NCI-H510A (cell line): ENCODE data around the gene ALOXE3.

Source experiments
- DNase-seq: peaks from one replicate; lab custom pipeline; 2025; lab: John Stamatoyannopoulos, UW

Gene ALOXE3

GRCh38 chr17:8117980-8118768 is at the start of gene ALOXE3:
ALOXE3 (minus strand) TSS chr17:8118514; CDS start chr17:8117990, 524 bp downstream.
- no peak for DNase-seq

- DNase-seq, result no peak
These were observed 49.2 kb upstream of the ALOXE3 start for GRCh38 chr17:8167526-8167925.

GRCh38 chr17:8166731-8167130 is 48.4 kb upstream of the ALOXE3 start:
- DNase-seq, result no peak

- DNase-seq, result no peak
These were observed 46.5 kb upstream of the ALOXE3 start for GRCh38 chr17:8164815-8165131.

GRCh38 chr17:8163978-8164814 is 45.9 kb upstream of the ALOXE3 start:
- DNase-seq, result peak; percentile 36

- no peak for DNase-seq
These were observed 45.0 kb upstream of the ALOXE3 start for GRCh38 chr17:8162997-8163977.

DNA sequence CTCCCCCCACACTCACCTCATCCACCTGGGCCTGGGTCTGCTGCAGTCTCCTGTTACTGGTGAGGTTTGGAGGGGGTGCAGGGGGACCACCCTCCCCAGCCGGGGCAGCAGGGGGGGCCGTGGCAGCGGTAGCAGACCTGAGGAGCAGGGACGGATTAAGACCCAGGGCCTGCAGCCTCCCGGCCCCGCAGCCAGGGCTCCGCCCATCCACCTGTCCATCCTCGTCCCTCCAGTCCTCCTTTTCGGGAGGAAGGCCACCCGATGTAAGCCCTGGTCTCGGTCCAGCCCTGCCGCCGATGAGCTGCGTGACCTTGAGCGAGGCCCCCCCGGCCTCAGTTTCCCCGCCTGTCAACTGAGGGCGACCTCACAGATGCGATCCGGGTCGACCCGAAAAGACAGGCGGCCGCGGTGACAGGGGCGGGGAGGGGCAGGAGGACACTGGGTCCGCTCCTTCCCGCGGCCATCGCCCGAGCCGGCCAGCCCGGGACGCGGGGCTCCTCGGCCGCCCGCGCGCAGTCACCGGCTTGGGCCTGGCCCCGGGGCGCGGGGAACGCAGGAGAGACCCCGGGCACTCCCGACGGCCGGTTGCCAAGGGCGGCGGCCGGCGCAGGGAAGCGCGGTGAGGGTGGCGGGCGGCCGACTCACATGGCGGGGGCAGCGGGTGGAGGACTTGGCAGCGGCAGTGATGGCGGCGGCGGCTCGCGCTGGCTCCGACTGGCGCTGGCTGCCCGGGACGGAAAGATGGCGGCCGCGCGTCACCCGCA is 44.1 kb upstream of the ALOXE3 start, which contains the start of gene VAMP2:
VAMP2 (minus strand) TSS at position 716 of the 764 bp plus-strand sequence; CDS start at position 647, 69 bp downstream.
- peak; percentile 42 for DNase-seq

GRCh38 chr17:8161289-8162232 is 43.2 kb upstream of the ALOXE3 start:
- no peak for DNase-seq

DNA sequence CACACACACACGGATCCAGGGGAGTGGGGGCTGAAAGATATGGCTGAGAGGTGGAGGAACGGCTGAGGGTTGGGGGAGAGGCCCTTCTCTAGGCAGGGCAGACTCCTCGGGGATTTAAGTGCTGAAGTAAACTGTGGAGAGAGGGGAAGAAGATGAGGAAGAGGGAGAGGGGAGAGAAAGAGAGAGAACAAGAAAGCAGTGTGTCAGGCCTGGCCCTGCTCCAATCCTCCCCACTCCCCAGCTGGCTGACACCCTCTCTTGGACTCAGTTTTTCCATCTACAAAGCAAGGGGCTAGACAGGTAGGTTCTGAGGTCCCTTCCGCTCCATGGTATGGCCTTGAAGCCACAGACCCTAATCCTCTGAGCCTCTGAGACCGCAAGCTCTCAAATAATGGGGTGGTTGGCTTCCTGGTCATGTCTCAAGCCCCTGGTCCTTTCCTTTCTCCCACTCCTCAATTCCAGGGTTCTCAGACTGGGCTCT is 42.5 kb upstream of the ALOXE3 start:
- no peak for DNase-seq

DNA sequence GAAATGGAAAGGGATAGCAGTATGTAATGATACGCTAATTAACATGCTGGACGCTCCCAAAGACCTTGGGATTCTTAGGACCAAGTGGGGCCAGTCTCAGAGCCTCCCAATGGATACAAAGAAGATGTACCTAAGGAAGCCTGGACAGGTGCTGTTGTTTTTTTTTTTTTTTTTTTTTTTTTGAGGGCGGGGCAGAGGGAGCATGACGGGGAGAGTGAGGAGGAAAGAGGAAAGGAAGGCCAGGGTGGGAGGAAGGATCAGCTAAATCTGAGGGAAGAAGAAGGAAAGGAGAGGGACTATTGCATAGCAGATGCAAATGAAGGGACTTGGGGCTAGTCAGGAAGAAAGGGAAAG is 41.9 kb upstream of the ALOXE3 start:
- no peak for DNase-seq

GRCh38 chr17:8159459-8160223 is 41.3 kb upstream of the ALOXE3 start:
- DNase-seq, result no peak

DNA sequence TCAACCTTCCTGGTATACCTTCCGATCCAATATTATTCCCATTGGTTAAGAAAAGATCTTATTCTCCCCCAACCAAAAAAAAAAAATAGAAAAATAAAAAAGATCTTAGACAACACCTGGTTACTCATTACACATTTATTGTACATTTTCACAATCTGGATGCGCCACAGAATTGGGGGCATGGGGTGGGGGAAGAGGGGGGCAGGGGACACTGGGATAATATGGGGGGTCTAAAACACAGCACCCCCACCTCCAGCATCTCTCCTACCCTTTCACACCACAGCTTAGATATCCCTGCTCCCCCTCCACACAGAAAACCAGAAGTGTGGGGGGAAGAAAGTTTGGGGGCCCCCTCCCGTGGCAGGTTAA is 40.7 kb upstream of the ALOXE3 start:
- no peak for DNase-seq

DNA sequence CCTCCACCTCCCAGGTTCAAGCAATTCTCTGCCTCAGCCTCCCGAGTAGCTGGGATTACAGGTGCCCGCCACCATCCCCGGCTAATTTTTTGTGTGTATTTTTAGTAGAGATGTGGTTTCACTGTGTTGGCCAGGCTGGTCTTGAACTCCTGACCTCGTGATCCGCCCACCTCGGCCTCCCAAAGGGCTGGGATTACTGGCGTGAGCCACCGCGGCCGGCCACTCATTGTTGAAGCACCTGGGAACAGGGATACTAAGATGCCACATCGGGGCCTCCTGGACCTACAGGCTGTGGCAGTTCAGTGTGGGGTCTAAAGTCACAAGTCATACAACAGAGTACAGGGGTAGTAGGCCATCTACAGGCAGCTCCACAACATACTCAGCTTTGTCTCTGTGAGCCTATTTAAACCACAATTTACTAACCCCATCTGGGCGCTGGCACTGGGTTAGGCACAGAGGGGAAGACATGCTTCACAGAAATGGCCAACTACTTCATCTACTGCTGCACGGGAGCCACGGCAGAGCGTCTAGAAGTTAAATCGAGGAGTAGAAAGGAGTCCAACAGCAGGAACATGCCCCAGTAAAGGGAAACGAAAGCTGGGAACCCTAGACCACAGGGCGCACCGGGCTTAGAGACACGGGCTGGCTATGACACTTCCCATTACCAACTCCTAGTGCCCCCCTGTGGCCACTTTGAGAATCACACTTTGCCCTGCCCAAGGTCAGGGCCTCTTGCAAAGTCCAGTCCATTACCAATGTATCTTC is 40.1 kb upstream of the ALOXE3 start:
- DNase-seq, result peak; percentile 46

DNA sequence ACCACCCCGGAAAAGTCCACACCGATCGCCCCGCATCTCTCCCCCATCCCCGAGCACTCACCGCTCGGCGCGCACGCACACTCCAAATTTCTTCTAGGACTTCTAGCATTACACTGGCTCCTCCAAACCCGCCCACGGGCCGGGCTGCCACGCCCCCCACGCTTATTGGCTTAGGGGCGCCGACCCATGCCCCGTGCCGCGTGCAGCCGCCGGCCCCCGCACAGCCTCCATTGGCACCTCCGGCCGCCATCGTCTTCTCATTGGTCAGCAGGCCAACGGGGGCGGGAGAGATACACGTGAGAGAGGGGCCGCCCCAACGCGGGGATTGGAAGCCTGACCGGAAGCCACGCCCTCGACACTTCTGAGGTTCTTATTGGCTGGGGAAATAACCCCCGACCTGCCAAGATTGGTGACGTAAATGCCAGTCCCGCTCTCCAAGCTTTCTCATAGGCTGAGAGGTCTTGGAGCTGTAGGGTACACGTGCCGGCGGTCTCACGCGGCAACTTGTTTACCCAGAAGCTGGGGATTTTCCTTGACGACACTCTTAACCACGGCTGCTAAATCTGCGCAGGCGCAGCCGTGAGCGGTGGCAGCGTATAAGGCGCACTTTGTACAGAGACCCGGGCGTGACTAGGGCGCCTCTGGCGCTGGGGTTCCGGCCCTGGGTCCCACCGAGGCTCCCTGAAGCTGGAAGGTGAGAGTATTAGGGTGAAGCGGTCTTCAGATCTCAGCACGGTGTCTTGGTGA is 38.1 kb upstream of the ALOXE3 start:
- DNase-seq, result peak; percentile 99

GRCh38 chr17:8155996-8156245 is 37.6 kb upstream of the ALOXE3 start:
- DNase-seq, result no peak

DNA sequence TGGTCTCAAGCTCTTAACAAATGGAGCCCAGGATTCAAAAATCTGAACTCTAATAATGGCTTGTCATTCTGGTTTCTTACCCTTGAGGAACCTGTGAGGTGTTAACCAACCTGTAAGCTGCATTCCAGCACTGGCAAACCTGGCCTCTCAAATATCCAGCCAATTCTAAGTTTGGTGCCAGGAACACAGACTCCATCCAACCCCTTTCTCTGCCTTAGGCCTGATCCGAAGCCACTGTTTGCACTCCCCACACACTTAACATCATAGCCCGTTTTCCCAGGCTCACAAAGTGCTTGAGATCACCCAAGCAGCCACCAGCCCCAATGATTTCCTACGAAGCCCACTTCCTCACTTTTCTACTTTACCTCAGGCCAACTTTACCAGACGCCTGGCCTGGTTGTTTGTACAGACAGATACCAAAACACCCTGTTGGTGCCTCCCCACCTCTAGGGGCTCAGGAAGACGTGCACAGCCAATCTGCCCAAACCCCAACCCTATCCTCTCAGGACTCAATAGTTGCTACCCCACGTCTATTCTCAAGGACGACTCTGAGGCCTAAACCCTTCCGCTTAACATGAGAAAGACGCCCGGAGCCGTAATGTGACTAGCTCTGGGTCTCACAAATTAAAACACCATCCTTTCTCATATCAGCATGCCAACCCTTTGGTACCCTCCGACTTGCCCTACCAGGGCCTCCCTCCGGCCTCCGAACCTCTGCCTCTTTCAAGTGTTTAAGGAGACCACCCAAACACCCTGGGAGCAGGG is 37.1 kb upstream of the ALOXE3 start:
- DNase-seq, result no peak

DNA sequence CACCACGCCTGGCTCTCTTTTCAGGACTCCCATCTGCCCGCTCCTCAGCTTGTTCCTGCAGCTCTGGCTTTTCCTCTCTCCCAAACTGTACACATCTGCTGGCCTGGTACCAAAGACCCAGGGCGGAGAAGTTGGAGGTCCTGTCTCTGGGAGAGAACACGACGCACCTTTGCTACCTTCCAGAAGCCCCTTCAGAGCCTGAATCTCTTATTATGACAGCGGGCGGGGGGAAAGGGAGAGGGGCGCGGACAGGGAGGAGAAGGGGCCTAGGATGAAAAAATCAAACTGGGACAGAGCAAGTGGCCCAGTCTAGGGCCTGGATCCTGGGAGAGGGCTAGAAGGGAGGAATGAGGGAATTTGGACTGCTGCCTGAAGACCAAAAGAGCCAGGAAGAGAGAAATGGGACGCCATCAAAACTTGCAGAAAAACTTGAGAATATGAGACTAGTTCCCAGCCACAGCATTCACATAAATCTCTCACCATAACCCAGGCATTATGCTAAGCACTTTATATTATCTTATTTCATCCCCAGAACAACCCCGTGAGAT is 36.4 kb upstream of the ALOXE3 start:
- DNase-seq, result no peak
